HG02759 (cell line): ENCODE data around the gene B3GALNT1.
A peak's percentile ranks its signal among the peaks of the same experiment; 100 is the strongest.

Experiments used
- ATAC-seq: cut with Tn5 transposase; IDR thresholded peaks from one replicate; pipeline ENCODE4 v1.9.1; 2021; ENCODE audit warnings: mild to moderate bottlenecking, moderate library complexity; ENCODE audit not compliant: unreplicated experiment

B3GALNT1 gene

DNA sequence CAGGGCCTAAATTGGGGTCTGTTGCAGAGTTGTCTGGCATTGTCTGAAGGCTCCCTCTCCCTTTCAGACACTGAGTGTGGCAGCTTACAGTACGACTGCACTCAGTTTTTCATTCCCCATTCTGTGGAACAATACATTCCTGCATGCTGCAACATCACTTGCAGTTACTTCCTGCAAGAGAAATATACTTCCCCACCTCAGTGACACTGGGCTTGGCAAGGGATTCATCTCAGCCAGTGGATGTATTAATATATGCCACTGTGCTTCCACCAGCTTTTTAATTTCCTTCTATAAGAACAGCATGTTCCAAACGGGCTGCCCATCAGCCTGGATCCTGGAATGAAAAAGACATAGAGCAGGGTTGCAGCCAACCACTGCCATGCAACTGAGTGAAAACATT is 23.1 kb downstream of the B3GALNT1 start:
- ATAC-seq: peak; percentile 32

DNA sequence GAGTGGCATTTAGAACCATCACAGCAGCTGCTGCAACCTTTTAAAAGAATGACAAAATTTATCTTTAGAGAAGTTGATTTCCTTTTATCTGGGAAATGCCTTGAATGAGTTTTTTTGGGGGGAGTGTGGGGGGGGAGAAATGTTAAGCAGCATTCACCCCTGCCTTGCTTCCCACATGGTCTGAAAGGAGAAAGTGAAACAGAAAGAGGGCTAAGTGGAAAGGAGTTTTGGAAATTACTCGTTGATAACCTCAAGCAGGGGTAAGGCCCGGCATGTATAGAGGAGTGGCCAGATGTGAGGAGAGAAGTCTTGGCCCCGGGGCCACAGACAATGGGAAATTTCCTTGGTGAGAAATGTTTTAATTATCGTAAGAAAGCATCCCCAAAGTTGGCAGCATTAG is 23.5 kb downstream of the B3GALNT1 start:
- peak; percentile 89 for ATAC-seq

DNA sequence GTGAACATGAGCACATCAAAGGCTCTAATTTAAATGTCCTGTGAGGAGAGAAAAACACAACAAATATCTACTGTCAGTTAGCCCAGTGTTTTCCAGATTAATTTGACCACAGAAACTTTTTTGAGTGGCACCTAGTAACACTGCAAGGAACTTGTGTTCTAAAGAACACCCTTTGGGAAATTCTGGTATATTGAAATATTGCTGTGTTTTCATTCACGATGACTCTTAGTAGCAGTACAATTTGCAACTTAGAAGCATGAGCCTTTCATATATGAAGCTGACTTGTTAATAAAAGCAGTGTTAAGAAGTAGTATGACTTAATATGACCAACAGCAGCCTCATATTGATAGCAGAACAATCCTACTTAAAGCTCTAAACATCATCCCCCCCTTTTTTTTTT is 32.0 kb downstream of the B3GALNT1 start:
- ATAC-seq: no peak

- no peak for ATAC-seq
Measured at GRCh38 chr3:161072751-161073150, 32.4 kb downstream of the B3GALNT1 start.

GRCh38 chr3:161072211-161072621 is 32.9 kb downstream of the B3GALNT1 start:
- no peak for ATAC-seq

DNA sequence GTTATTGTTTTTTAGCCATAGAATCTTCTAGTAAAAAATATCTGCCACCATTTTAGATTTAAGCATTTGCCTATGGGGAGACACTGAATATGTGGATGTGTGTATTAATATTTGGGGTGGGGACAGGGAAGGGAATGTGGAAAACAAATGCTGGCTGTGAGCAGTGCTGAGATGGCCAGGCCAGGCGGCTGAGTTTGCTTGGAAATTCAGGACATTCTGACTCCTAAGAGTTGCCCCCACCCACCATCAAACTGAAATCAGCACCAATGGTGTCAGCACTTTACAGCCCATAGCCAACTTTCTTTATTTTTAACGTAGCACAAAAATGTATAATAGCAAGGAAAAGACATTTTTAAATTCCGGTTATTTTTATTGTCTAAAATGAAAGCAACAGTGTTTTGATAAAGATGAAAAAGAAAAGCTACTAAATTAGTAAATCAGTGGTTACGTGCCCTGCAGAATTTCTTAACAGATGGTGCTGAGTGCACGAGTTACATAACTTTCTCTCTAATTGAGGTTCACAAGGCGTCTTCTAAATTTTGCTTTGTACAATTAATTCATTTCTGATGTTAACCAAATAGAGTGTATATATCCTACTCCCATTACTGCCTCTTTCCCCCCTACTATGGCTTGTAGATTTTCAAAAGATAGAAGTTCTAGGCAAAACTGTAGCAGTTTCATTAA is 34.0 kb downstream of the B3GALNT1 start:
- no peak for ATAC-seq

- no peak for ATAC-seq
Measured at GRCh38 chr3:161070252-161070930, 34.8 kb downstream of the B3GALNT1 start.

GRCh38 chr3:161069511-161070251 is 35.5 kb downstream of the B3GALNT1 start:
- peak; percentile 95 for ATAC-seq

DNA sequence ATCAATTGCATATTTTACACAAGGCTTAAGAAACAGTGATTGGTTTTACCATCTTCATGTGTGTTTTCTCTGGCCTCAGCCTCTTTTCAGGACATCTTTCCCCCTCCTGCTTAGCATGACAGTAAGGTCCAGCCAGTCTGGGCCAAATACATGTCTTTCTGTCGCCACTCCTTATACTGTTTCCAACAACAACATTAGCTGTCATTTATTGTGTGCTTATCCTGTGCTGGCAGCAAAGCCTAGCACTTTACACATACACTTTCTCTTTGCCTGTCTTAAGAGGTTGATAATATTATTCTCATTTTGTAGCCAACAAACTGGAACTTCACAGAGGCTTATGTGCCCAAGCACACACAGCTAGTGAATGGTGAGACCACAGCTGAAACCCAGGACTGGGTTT is 37.8 kb downstream of the B3GALNT1 start:
- no peak for ATAC-seq

GRCh38 chr3:161066930-161067329 is 38.2 kb downstream of the B3GALNT1 start:
- ATAC-seq: no peak

GRCh38 chr3:161064413-161064812 is 40.7 kb downstream of the B3GALNT1 start:
- ATAC-seq: no peak

DNA sequence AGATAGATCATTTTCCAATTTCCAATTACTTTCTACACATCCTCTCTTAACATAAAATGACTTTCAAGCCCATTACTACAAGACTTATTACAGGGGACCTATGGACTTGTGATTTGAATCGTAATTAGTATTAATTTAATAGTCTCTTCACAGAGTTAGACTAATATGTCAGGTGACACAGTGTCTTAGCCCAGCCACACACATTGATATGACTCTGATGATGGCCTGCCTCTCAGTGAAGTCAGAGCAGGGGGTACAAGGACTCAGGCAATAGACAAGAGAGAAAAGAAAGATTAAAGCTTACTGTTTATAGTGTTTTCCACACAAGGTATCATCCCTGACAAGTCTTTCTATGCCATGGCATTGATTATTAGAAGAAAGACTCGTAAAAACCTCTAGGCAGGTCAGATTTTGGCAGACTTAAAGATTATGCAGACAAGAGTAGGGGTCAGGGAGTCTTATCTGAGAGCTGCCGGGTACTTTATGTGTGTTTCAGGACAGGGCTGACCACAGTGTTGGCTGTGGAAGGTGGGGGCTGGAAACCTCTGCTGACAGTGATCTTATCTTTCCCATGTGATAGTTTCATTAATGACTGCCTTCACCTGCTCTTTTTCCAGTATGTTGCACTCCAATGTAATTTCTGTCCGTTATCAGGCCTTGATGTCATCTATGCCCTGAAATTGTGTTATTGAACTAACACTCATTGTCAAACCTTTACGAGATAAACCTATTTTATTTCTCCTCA is 50.1 kb downstream of the B3GALNT1 start:
- ATAC-seq: no peak

DNA sequence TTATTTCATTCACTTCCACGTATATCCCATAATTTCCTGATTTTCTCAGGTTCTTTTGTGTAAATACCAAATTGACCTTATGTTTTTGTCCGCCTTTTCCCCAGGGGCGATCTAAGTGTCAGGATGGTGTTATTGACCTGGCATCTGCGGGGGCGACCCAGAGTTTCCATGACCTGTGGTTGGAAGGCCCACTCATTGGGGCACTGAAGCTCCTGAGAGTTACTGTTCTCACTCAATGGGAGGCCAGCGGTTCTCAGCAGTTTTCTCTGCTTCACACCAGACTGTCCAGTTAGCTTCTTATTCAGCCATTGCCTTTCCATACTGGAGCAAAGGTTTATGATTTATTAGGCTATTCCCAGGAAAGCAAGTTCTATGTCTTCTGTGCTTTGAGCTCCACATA is 53.3 kb downstream of the B3GALNT1 start:
- no peak for ATAC-seq

- peak; percentile 89 for ATAC-seq
Measured at GRCh38 chr3:161050935-161051334, 54.2 kb downstream of the B3GALNT1 start.

GRCh38 chr3:161049683-161050248 is 55.4 kb downstream of the B3GALNT1 start:
- peak; percentile 43 for ATAC-seq

GRCh38 chr3:161043336-161044035 is 61.7 kb downstream of the B3GALNT1 start:
- ATAC-seq: peak; percentile 69

GRCh38 chr3:161042023-161042501 is 63.1 kb downstream of the B3GALNT1 start:
- peak; percentile 73 for ATAC-seq

GRCh38 chr3:161038725-161039124 is 66.4 kb downstream of the B3GALNT1 start:
- ATAC-seq: no peak

- no peak for ATAC-seq
Measured at GRCh38 chr3:161035711-161036110, 69.4 kb downstream of the B3GALNT1 start.

- peak; percentile 89 for ATAC-seq
Measured at GRCh38 chr3:161034913-161035550, 70.1 kb downstream of the B3GALNT1 start.
